HEK293 (cell line): Measurements from ENCODE around the gene KRTAP4-6.

ENCODE experiments used
- CTCF ChIA-PET: fragments of 350-600 bp; formaldehyde crosslinking; extraction: SDS; loops from one replicate; lab custom pipeline; 2021; ENCODE audit warnings: antibody characterized with exemption; lab: Yijun Ruan, JAX
- POLR2A ChIA-PET: fragments of 300-600 bp; formaldehyde crosslinking; extraction: SDS; loops from one replicate; lab custom pipeline; 2020; ENCODE audit warnings: antibody characterized with exemption, inconsistent platforms; lab: Yijun Ruan, JAX
- H3K27ac ChIP-seq: fragments of 200-500 bp; sonication (Bioruptor generic); 2 replicates; pipeline ENCODE4 v1.5.1; 2014; ENCODE audit warnings: low read depth, low read length, control low read depth, inconsistent platforms; ENCODE audit errors: extremely low read depth
- H3K36me3 ChIP-seq, 2 experiments: fragments of 200-500 bp in 1 of 2; sonication (Bioruptor generic) in 1 of 2; 1 replicate in 1 of 2; 2 replicates in 1 of 2; pipeline ENCODE4 v1.5.1; 2014 to 2017; ENCODE audit warnings: inconsistent platforms in 2 of 2, low read length in 2 of 2; ENCODE audit not compliant: control insufficient read depth in 2 of 2, insufficient read depth in 1 of 2
- H3K4me1 ChIP-seq: fragments of 200-500 bp; sonication (Bioruptor generic); 2 replicates; pipeline ENCODE4 v1.5.1; 2014; ENCODE audit warnings: mild to moderate bottlenecking, low read length, inconsistent platforms; ENCODE audit not compliant: control insufficient read depth, insufficient read depth
- H3K4me3 ChIP-seq: 2 replicates; pipeline ENCODE4 v1.5.1; 2011; ENCODE audit warnings: low read depth, mild to moderate bottlenecking, control low read depth, low read length, moderate library complexity
- H3K9me3 ChIP-seq: fragments of 200-500 bp; sonication (Bioruptor generic); 2 replicates; pipeline ENCODE4 v1.5.1; 2014; ENCODE audit warnings: low read depth, low read length, inconsistent platforms; ENCODE audit not compliant: control insufficient read depth, insufficient read depth
- BCL6B ChIP-seq: fragments of 450-650 bp; formaldehyde crosslinking; IDR thresholded peaks from 2 replicates; pipeline ENCODE4 v1.5.1; 2017; ENCODE audit warnings: missing biosample characterization, missing genetic modification characterization
- KLF1 ChIP-seq: fragments of 450-650 bp; formaldehyde crosslinking; IDR thresholded peaks from 2 replicates; pipeline ENCODE4 v1.5.1; 2016; ENCODE audit warnings: missing biosample characterization, missing genetic modification characterization
- SCRT1 ChIP-seq: fragments of 450-650 bp; formaldehyde crosslinking; IDR thresholded peaks from 2 replicates; pipeline ENCODE4 v1.5.1; 2016; ENCODE audit warnings: missing biosample characterization, missing genetic modification characterization, borderline replicate concordance
- SCRT2 ChIP-seq: fragments of 450-650 bp; formaldehyde crosslinking; IDR thresholded peaks from 2 replicates; pipeline ENCODE4 v1.5.1; 2016; ENCODE audit warnings: missing biosample characterization, missing genetic modification characterization
- SETDB1 ChIP-seq: IDR thresholded peaks from one replicate; pipeline ENCODE4 v1.6.1; 2017; ENCODE audit warnings: mild to moderate bottlenecking, low read length, moderate library complexity, mixed read lengths; ENCODE audit not compliant: insufficient read length
- SP2 ChIP-seq: fragments of 450-650 bp; formaldehyde crosslinking; IDR thresholded peaks from 2 replicates; pipeline ENCODE4 v1.5.1; 2016; ENCODE audit warnings: missing biosample characterization, missing genetic modification characterization
- WT1 ChIP-seq: fragments of 450-650 bp; formaldehyde crosslinking; IDR thresholded peaks from 2 replicates; pipeline ENCODE4 v1.5.1; 2016; ENCODE audit warnings: missing biosample characterization, missing genetic modification characterization
- ZNF140 ChIP-seq: fragments of 450-650 bp; formaldehyde crosslinking; IDR thresholded peaks from 2 replicates; pipeline ENCODE4 v1.5.1; 2016; ENCODE audit warnings: missing biosample characterization, missing genetic modification characterization
- ZNF18 ChIP-seq: fragments of 450-650 bp; formaldehyde crosslinking; IDR thresholded peaks from 2 replicates; pipeline ENCODE4 v1.5.1; 2016; ENCODE audit warnings: missing biosample characterization, missing genetic modification characterization
- ZNF366 ChIP-seq: fragments of 450-650 bp; formaldehyde crosslinking; conservative IDR thresholded peaks from 2 replicates; pipeline ENCODE4 v1.5.1; 2016; ENCODE audit warnings: missing biosample characterization, missing genetic modification characterization
- ZNF37A ChIP-seq: fragments of 450-650 bp; IDR thresholded peaks from 2 replicates; pipeline ENCODE4 v1.5.1; 2018; ENCODE audit warnings: missing biosample characterization, missing genetic modification characterization
- ZNF433 ChIP-seq: fragments of 450-650 bp; formaldehyde crosslinking; IDR thresholded peaks from 2 replicates; pipeline ENCODE4 v1.5.1; 2016; ENCODE audit warnings: missing biosample characterization, missing genetic modification characterization, low read depth
- ZNF521 ChIP-seq: fragments of 450-650 bp; formaldehyde crosslinking; IDR thresholded peaks from 2 replicates; pipeline ENCODE4 v1.5.1; 2017; ENCODE audit warnings: missing biosample characterization, mild to moderate bottlenecking, missing genetic modification characterization
- ZNF560 ChIP-seq: fragments of 450-650 bp; formaldehyde crosslinking; IDR thresholded peaks from 2 replicates; pipeline ENCODE4 v1.5.1; 2017; ENCODE audit warnings: missing biosample characterization, missing genetic modification characterization, borderline replicate concordance
- ZNF623 ChIP-seq: fragments of 450-650 bp; formaldehyde crosslinking; IDR thresholded peaks from 2 replicates; pipeline ENCODE4 v1.5.1; 2016; ENCODE audit warnings: missing biosample characterization, missing genetic modification characterization
- ZNF660 ChIP-seq: fragments of 450-650 bp; IDR thresholded peaks from 2 replicates; pipeline ENCODE4 v1.5.1; 2018; ENCODE audit warnings: missing biosample characterization, mild to moderate bottlenecking, missing genetic modification characterization
- TF ChIP-seq, protein P1 (sequence below): fragments of 450-650 bp; formaldehyde crosslinking; IDR thresholded peaks from 2 replicates; pipeline ENCODE4 v1.5.1; 2016; ENCODE audit warnings: missing biosample characterization, missing genetic modification characterization
- TF ChIP-seq, protein P2 (sequence below): fragments of 450-650 bp; formaldehyde crosslinking; IDR thresholded peaks from 2 replicates; pipeline ENCODE4 v1.5.1; 2016; ENCODE audit warnings: missing biosample characterization, missing genetic modification characterization, borderline replicate concordance
- TF ChIP-seq, protein P3 (sequence below): fragments of 450-650 bp; formaldehyde crosslinking; IDR thresholded peaks from 2 replicates; pipeline ENCODE4 v1.5.1; 2016; ENCODE audit warnings: missing biosample characterization, missing genetic modification characterization
- TF ChIP-seq, protein P4 (sequence below): fragments of 450-650 bp; formaldehyde crosslinking; IDR thresholded peaks from 2 replicates; pipeline ENCODE4 v1.5.1; 2016; ENCODE audit warnings: missing biosample characterization, missing genetic modification characterization, low read depth

KRTAP4-6 gene

GRCh38 chr17:41150026-41150425 is 9.7 kb upstream of the KRTAP4-6 start (continued):
- TF ChIP-seq ZNF18 (tag by site-specific recombination), result no peak
- no peak for TF ChIP-seq ZNF433 (tag by site-specific recombination)
- TF ChIP-seq ZNF140 (tag by site-specific recombination), result no peak
- TF ChIP-seq, protein P1, sequence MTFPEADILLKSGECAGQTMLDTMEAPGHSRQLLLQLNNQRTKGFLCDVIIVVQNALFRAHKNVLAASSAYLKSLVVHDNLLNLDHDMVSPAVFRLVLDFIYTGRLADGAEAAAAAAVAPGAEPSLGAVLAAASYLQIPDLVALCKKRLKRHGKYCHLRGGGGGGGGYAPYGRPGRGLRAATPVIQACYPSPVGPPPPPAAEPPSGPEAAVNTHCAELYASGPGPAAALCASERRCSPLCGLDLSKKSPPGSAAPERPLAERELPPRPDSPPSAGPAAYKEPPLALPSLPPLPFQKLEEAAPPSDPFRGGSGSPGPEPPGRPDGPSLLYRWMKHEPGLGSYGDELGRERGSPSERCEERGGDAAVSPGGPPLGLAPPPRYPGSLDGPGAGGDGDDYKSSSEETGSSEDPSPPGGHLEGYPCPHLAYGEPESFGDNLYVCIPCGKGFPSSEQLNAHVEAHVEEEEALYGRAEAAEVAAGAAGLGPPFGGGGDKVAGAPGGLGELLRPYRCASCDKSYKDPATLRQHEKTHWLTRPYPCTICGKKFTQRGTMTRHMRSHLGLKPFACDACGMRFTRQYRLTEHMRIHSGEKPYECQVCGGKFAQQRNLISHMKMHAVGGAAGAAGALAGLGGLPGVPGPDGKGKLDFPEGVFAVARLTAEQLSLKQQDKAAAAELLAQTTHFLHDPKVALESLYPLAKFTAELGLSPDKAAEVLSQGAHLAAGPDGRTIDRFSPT, result no peak

- H3K27ac ChIP-seq, result no peak within 1 kb of the TSS
- H3K4me1 ChIP-seq, result no peaks in the 10 kb centered on the region
- no peaks in the 10 kb centered on the region for H3K36me3 ChIP-seq
- no peaks in the 10 kb centered on the region for H3K9me3 ChIP-seq
- ChIA-PET POLR2A (no interaction called here), CTCF (no interaction called here)
- H3K4me3 ChIP-seq, result no peak within 1 kb of the TSS
- TF ChIP-seq BCL6B (tag by site-specific recombination) (no peak), ZNF660 (no peak), KLF1 (tag by site-specific recombination) (no peak), SCRT1 (tag by site-specific recombination) (0 out of 2 replicates have a peak, but pooled peaks have one; percentile 12), ZNF366 (tag by site-specific recombination) (no peak), ZNF560 (tag by site-specific recombination) (no peak), SP2 (no peak), SCRT2 (tag by site-specific recombination) (peak; percentile 56), WT1 (tag by site-specific recombination) (no peak), ZNF521 (no peak), ZNF623 (tag by site-specific recombination) (no peak), SETDB1 (no peak), ZNF37A (tag by site-specific recombination) (no peak)
- TF ChIP-seq, protein P2, sequence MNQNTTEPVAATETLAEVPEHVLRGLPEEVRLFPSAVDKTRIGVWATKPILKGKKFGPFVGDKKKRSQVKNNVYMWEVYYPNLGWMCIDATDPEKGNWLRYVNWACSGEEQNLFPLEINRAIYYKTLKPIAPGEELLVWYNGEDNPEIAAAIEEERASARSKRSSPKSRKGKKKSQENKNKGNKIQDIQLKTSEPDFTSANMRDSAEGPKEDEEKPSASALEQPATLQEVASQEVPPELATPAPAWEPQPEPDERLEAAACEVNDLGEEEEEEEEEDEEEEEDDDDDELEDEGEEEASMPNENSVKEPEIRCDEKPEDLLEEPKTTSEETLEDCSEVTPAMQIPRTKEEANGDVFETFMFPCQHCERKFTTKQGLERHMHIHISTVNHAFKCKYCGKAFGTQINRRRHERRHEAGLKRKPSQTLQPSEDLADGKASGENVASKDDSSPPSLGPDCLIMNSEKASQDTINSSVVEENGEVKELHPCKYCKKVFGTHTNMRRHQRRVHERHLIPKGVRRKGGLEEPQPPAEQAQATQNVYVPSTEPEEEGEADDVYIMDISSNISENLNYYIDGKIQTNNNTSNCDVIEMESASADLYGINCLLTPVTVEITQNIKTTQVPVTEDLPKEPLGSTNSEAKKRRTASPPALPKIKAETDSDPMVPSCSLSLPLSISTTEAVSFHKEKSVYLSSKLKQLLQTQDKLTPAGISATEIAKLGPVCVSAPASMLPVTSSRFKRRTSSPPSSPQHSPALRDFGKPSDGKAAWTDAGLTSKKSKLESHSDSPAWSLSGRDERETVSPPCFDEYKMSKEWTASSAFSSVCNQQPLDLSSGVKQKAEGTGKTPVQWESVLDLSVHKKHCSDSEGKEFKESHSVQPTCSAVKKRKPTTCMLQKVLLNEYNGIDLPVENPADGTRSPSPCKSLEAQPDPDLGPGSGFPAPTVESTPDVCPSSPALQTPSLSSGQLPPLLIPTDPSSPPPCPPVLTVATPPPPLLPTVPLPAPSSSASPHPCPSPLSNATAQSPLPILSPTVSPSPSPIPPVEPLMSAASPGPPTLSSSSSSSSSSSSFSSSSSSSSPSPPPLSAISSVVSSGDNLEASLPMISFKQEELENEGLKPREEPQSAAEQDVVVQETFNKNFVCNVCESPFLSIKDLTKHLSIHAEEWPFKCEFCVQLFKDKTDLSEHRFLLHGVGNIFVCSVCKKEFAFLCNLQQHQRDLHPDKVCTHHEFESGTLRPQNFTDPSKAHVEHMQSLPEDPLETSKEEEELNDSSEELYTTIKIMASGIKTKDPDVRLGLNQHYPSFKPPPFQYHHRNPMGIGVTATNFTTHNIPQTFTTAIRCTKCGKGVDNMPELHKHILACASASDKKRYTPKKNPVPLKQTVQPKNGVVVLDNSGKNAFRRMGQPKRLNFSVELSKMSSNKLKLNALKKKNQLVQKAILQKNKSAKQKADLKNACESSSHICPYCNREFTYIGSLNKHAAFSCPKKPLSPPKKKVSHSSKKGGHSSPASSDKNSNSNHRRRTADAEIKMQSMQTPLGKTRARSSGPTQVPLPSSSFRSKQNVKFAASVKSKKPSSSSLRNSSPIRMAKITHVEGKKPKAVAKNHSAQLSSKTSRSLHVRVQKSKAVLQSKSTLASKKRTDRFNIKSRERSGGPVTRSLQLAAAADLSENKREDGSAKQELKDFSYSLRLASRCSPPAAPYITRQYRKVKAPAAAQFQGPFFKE (tag by site-specific recombination), result no peak
- TF ChIP-seq, protein P3, sequence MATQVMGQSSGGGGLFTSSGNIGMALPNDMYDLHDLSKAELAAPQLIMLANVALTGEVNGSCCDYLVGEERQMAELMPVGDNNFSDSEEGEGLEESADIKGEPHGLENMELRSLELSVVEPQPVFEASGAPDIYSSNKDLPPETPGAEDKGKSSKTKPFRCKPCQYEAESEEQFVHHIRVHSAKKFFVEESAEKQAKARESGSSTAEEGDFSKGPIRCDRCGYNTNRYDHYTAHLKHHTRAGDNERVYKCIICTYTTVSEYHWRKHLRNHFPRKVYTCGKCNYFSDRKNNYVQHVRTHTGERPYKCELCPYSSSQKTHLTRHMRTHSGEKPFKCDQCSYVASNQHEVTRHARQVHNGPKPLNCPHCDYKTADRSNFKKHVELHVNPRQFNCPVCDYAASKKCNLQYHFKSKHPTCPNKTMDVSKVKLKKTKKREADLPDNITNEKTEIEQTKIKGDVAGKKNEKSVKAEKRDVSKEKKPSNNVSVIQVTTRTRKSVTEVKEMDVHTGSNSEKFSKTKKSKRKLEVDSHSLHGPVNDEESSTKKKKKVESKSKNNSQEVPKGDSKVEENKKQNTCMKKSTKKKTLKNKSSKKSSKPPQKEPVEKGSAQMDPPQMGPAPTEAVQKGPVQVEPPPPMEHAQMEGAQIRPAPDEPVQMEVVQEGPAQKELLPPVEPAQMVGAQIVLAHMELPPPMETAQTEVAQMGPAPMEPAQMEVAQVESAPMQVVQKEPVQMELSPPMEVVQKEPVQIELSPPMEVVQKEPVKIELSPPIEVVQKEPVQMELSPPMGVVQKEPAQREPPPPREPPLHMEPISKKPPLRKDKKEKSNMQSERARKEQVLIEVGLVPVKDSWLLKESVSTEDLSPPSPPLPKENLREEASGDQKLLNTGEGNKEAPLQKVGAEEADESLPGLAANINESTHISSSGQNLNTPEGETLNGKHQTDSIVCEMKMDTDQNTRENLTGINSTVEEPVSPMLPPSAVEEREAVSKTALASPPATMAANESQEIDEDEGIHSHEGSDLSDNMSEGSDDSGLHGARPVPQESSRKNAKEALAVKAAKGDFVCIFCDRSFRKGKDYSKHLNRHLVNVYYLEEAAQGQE (tag by site-specific recombination), result peak; percentile 74
- TF ChIP-seq, protein P4, sequence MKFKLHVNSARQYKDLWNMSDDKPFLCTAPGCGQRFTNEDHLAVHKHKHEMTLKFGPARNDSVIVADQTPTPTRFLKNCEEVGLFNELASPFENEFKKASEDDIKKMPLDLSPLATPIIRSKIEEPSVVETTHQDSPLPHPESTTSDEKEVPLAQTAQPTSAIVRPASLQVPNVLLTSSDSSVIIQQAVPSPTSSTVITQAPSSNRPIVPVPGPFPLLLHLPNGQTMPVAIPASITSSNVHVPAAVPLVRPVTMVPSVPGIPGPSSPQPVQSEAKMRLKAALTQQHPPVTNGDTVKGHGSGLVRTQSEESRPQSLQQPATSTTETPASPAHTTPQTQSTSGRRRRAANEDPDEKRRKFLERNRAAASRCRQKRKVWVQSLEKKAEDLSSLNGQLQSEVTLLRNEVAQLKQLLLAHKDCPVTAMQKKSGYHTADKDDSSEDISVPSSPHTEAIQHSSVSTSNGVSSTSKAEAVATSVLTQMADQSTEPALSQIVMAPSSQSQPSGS, result no peak
These were observed 9.3 kb upstream of the KRTAP4-6 start, which contains the start of gene KRTAP4-5 for GRCh38 chr17:41149652-41149985. Gene KRTAP4-5 (minus strand): TSS chr17:41149825. CDS start chr17:41149767, 58 bp downstream.
